ENCODE measurements around the gene FARS2. TPM values are rescaled to one million over a fixed set of nuclear protein-coding genes. Genes with fewer than 3 reads are reported as not detected.

FARS2 gene
- total RNA-seq, 4 donors from 2014 or later: 16.4 to 26.1 (median 21.4) TPM

GRCh38 chr6:5270093-5270680 is 8.9 kb downstream of the FARS2 start:
- DNase-seq (ENCODE audit: low spot score in 2 of 2): no peak
- Histone ChIP-seq H3K4me1 (no peaks in the 10 kb centered on the region), H3K4me3 (no peak overlapping the region), H3K27me3 (no peaks in the 10 kb centered on the region), H3K27ac (no peak overlapping the region), H3K36me3 (no peaks in the 10 kb centered on the region), H3K9me3 (no peaks in the 10 kb centered on the region)
- 59 to 63% methylated on average over 5 of the region's 5 CpGs for WGBS, 2 donors
- TF ChIP-seq EP300 (IDR thresholded peaks at IDR 0.05) (no peak), CTCF (IDR thresholded peaks at IDR 0.05) (no peak), POLR2A (IDR thresholded peaks at IDR 0.05) (no peak)

GRCh38 chr6:5271926-5272325 is 10.6 kb downstream of the FARS2 start:
- TF ChIP-seq EP300 (IDR thresholded peaks at IDR 0.05) (no peak), CTCF (IDR thresholded peaks at IDR 0.05) (no peak), POLR2A (IDR thresholded peaks at IDR 0.05) (no peak)
- 96 to 98% methylated on average over 6 of the region's 6 CpGs for WGBS, 2 donors
- no peaks in the 10 kb centered on the region for H3K4me1 ChIP-seq

GRCh38 chr6:5274231-5274630 is 12.9 kb downstream of the FARS2 start:
- no peaks in the 10 kb centered on the region for H3K36me3 ChIP-seq
- no peak for TF ChIP-seq POLR2A (IDR thresholded peaks at IDR 0.05)
- no peak for TF ChIP-seq EP300 (IDR thresholded peaks at IDR 0.05)
- no peak for TF ChIP-seq CTCF (IDR thresholded peaks at IDR 0.05)
- H3K27me3 ChIP-seq: no peaks in the 10 kb centered on the region
- WGBS, 2 donors: 96 to 99% methylated on average over 3 of the region's 3 CpGs
- H3K4me3 ChIP-seq: no peak overlapping the region
- H3K27ac ChIP-seq: no peak overlapping the region
- H3K4me1 ChIP-seq: no peaks in the 10 kb centered on the region
- no peak for DNase-seq (ENCODE audit: low spot score in 2 of 2)
- H3K9me3 ChIP-seq: no peaks in the 10 kb centered on the region

More at GRCh38 chr6:5271926-5272325, 10.6 kb downstream of the FARS2 start:
- Histone ChIP-seq H3K27ac (no peak overlapping the region), H3K4me3 (no peak overlapping the region), H3K27me3 (no peaks in the 10 kb centered on the region), H3K9me3 (no peaks in the 10 kb centered on the region), H3K36me3 (no peaks in the 10 kb centered on the region)
- no peak for DNase-seq (ENCODE audit: low spot score in 2 of 2)

- H3K4me3 ChIP-seq: no peak overlapping the region
- no peak for TF ChIP-seq EP300 (IDR thresholded peaks at IDR 0.05)
- TF ChIP-seq CTCF (IDR thresholded peaks at IDR 0.05): no peak
- TF ChIP-seq POLR2A (IDR thresholded peaks at IDR 0.05): no peak
- no peak for DNase-seq (ENCODE audit: low spot score in 2 of 2)
- no peaks in the 10 kb centered on the region for H3K36me3 ChIP-seq
- WGBS, 2 donors: 80 to 86% methylated on average over 2 of the region's 2 CpGs
- H3K9me3 ChIP-seq: no peaks in the 10 kb centered on the region
- H3K27me3 ChIP-seq: no peaks in the 10 kb centered on the region
- no peaks in the 10 kb centered on the region for H3K4me1 ChIP-seq
- H3K27ac ChIP-seq: no peak overlapping the region
These were observed 14.2 kb downstream of the FARS2 start for GRCh38 chr6:5275497-5275896.

- TF ChIP-seq CTCF (IDR thresholded peaks at IDR 0.05) (no peak), POLR2A (IDR thresholded peaks at IDR 0.05) (no peak), EP300 (IDR thresholded peaks at IDR 0.05) (no peak)
- Histone ChIP-seq H3K27me3 (no peaks in the 10 kb centered on the region), H3K4me1 (no peaks in the 10 kb centered on the region), H3K27ac (no peak overlapping the region), H3K36me3 (no peaks in the 10 kb centered on the region), H3K9me3 (no peaks in the 10 kb centered on the region), H3K4me3 (no peak overlapping the region)
- WGBS, 2 donors: 94 to 97% methylated on average over 2 of the region's 2 CpGs
- DNase-seq (ENCODE audit: low spot score in 2 of 2): no peak
These were observed 15.3 kb downstream of the FARS2 start for GRCh38 chr6:5276581-5276980.
